ENCODE measurements around the gene SPTLC3. TPM values are rescaled to one million over a fixed set of nuclear protein-coding genes. Genes with fewer than 3 reads are reported as not detected.

Gene SPTLC3
- total and polyA plus RNA-seq, 2 donors (not counting 1 experiment from before 2014, with no cell fraction given): not detected

- ATAC-seq (ENCODE audit: low read depth) (no peak), DNase-seq (no peak)
- ChIA-PET POLR2A (no interaction called here), CTCF (no interaction called here)
- Mint-ChIP-seq H3K27me3 (no peaks in the 10 kb centered on the region), H3K4me1 (no peaks in the 10 kb centered on the region), H3K9me3 (ENCODE audit: insufficient read depth) (no peaks in the 10 kb centered on the region), H3K27ac (no peak overlapping the region), H3K4me3 (no peak overlapping the region)
- no peak for TF ChIP-seq EZH2 (IDR thresholded peaks at IDR 0.05; ENCODE audit: borderline replicate concordance, insufficient read depth, low read depth, low read length, poor library complexity, severe bottlenecking)
- TF ChIP-seq, protein P1, sequence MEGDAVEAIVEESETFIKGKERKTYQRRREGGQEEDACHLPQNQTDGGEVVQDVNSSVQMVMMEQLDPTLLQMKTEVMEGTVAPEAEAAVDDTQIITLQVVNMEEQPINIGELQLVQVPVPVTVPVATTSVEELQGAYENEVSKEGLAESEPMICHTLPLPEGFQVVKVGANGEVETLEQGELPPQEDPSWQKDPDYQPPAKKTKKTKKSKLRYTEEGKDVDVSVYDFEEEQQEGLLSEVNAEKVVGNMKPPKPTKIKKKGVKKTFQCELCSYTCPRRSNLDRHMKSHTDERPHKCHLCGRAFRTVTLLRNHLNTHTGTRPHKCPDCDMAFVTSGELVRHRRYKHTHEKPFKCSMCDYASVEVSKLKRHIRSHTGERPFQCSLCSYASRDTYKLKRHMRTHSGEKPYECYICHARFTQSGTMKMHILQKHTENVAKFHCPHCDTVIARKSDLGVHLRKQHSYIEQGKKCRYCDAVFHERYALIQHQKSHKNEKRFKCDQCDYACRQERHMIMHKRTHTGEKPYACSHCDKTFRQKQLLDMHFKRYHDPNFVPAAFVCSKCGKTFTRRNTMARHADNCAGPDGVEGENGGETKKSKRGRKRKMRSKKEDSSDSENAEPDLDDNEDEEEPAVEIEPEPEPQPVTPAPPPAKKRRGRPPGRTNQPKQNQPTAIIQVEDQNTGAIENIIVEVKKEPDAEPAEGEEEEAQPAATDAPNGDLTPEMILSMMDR (IDR thresholded peaks at IDR 0.05): no peak
- H3K4me2 ChIP-seq (replicated peaks; ENCODE audit: low read depth, low read length, poor library complexity, severe bottlenecking): no peak overlapping the region
- H2AFZ ChIP-seq (ENCODE audit: insufficient read depth, low read depth, low read length, poor library complexity, severe bottlenecking): no peak overlapping the region
- no peaks in the 10 kb centered on the region for H3K36me3 ChIP-seq (replicated peaks in 1 of 2; ENCODE audit: control extremely low read depth in 1 of 2, control insufficient read depth in 1 of 2, extremely low read depth in 1 of 2, insufficient read depth in 2 of 2, low read length in 1 of 2)
- H3K4me1 ChIP-seq (ENCODE audit: control insufficient read depth in 2 of 2, insufficient read depth in 2 of 2, low read length in 2 of 2): no peaks in the 10 kb centered on the region
- no peaks in the 10 kb centered on the region for H3K79me2 ChIP-seq (ENCODE audit: control insufficient read depth, insufficient read depth, low read length)
- intact Hi-C loops (cut with micrococcal nuclease): no loop called here
- no peaks in the 10 kb centered on the region for H3K9me3 ChIP-seq (ENCODE audit: control extremely low read depth in 1 of 3, control insufficient read depth in 2 of 3, insufficient read depth in 1 of 3, low read length in 2 of 3)
- H3K4me3 ChIP-seq (ENCODE audit: control extremely low read depth in 1 of 5, extremely low read depth in 1 of 5, insufficient read depth in 1 of 5, low read depth in 2 of 5, low read length in 4 of 5): no peak overlapping the region
- no peaks in the 10 kb centered on the region for H4K20me1 ChIP-seq (ENCODE audit: control insufficient read depth, insufficient read depth, low read length, poor library complexity, severe bottlenecking)
- 100% methylated on average over 1 of the region's 3 CpGs for WGBS (ENCODE audit: insufficient coverage)
- H3K27ac ChIP-seq (ENCODE audit: low read length in 2 of 2): no peak overlapping the region
- H3K27me3 ChIP-seq (replicated peaks in 1 of 4; ENCODE audit: control extremely low read depth in 1 of 4, control insufficient read depth in 3 of 4, insufficient read depth in 4 of 4, low read length in 3 of 4): no peaks in the 10 kb centered on the region
- no peak overlapping the region for H3K9ac ChIP-seq (ENCODE audit: low read length)
Observed at GRCh38 chr20:13085275-13085674, 76.5 kb downstream of the SPTLC3 start.

GRCh38 chr20:13089950-13090469 lies 81.2 kb downstream of the SPTLC3 start:
- Histone ChIP-seq H3K79me2 (ENCODE audit: control insufficient read depth, insufficient read depth, low read length) (no peaks in the 10 kb centered on the region), H3K9me3 (ENCODE audit: control extremely low read depth in 1 of 3, control insufficient read depth in 2 of 3, insufficient read depth in 1 of 3, low read length in 2 of 3) (no peaks in the 10 kb centered on the region), H3K9ac (ENCODE audit: low read length) (no peak overlapping the region), H3K4me3 (ENCODE audit: control extremely low read depth in 1 of 5, extremely low read depth in 1 of 5, insufficient read depth in 1 of 5, low read depth in 2 of 5, low read length in 4 of 5) (no peak overlapping the region), H3K27ac (ENCODE audit: low read length in 2 of 2) (no peak overlapping the region), H4K20me1 (ENCODE audit: control insufficient read depth, insufficient read depth, low read length, poor library complexity, severe bottlenecking) (no peaks in the 10 kb centered on the region), H3K36me3 (replicated peaks in 1 of 2; ENCODE audit: control extremely low read depth in 1 of 2, control insufficient read depth in 1 of 2, extremely low read depth in 1 of 2, insufficient read depth in 2 of 2, low read length in 1 of 2) (no peaks in the 10 kb centered on the region), H3K4me2 (replicated peaks; ENCODE audit: low read depth, low read length, poor library complexity, severe bottlenecking) (no peak overlapping the region), H3K4me1 (ENCODE audit: control insufficient read depth in 2 of 2, insufficient read depth in 2 of 2, low read length in 2 of 2) (no peaks in the 10 kb centered on the region), H3K27me3 (replicated peaks in 1 of 4; ENCODE audit: control extremely low read depth in 1 of 4, control insufficient read depth in 3 of 4, insufficient read depth in 4 of 4, low read length in 3 of 4) (no peaks in the 10 kb centered on the region), H2AFZ (ENCODE audit: insufficient read depth, low read depth, low read length, poor library complexity, severe bottlenecking) (no peak overlapping the region)
- WGBS (ENCODE audit: insufficient coverage): no CpG with 5 or more reads among the region's 1 CpG
- H3K9me3 Mint-ChIP-seq (ENCODE audit: insufficient read depth): no peaks in the 10 kb centered on the region
- H3K4me1 Mint-ChIP-seq: no peaks in the 10 kb centered on the region
- peaks cover 2% of the 10 kb centered on the region for H3K27me3 Mint-ChIP-seq
- DNase-seq: no peak
- TF ChIP-seq, protein P1 (IDR thresholded peaks at IDR 0.05): no peak
- no peak for TF ChIP-seq EZH2 (IDR thresholded peaks at IDR 0.05; ENCODE audit: borderline replicate concordance, insufficient read depth, low read depth, low read length, poor library complexity, severe bottlenecking)
- POLR2A ChIA-PET: no interaction called here
- no peak overlapping the region for H3K4me3 Mint-ChIP-seq
- ATAC-seq (ENCODE audit: low read depth): no peak
- CTCF ChIA-PET: no interaction called here
- intact Hi-C loops (cut with micrococcal nuclease): no loop called here
- no peak overlapping the region for H3K27ac Mint-ChIP-seq
